Right ventricle myocardium superior (tissue), 1 donor: Measurements from ENCODE around the gene ZNF320. TPM values are rescaled to one million over a fixed set of nuclear protein-coding genes. Genes with fewer than 3 reads are reported as not detected.
A peak's percentile ranks its signal among the peaks of the same experiment; 100 is the strongest.
"Not testable (repeated sequence)": the region's sequence is repeated elsewhere in the genome, so short reads cannot be mapped to it uniquely, and the experiment has no call there.

ENCODE experiments used
- ATAC-seq: fragments of 200-7000 bp; cut with Tn5 transposase; one replicate; pipeline ENCODE4 v1.9.1; 2020; ENCODE audit warnings: mild to moderate bottlenecking; ENCODE audit not compliant: poor library complexity
- DNase-seq: peaks from one replicate; pipeline ENCODE4 v3.0.0-alpha.2; 2020
- intact Hi-C: fragments of 100-400 bp; cut with DNase I; formaldehyde crosslinking; loops from one replicate; pipeline ENCODE4 v1.11.2; 2022
- total RNA-seq: library from RNA; stranded (reverse); fragmentation: NEBNext Ultra II Directional; extraction: Animal tissue kit (Norgen Biotek cat#: 25700); gene quantifications from one replicate; pipeline ENCODE4 v1.2.1, GENCODE V29; 2021
- donor health status: DM: no; HTN: yes; CAD: no; lungs with severe emphysema.

The ZNF320 gene
- total RNA-seq, 1 donor from 2014 or later: 7.7 TPM

DNA sequence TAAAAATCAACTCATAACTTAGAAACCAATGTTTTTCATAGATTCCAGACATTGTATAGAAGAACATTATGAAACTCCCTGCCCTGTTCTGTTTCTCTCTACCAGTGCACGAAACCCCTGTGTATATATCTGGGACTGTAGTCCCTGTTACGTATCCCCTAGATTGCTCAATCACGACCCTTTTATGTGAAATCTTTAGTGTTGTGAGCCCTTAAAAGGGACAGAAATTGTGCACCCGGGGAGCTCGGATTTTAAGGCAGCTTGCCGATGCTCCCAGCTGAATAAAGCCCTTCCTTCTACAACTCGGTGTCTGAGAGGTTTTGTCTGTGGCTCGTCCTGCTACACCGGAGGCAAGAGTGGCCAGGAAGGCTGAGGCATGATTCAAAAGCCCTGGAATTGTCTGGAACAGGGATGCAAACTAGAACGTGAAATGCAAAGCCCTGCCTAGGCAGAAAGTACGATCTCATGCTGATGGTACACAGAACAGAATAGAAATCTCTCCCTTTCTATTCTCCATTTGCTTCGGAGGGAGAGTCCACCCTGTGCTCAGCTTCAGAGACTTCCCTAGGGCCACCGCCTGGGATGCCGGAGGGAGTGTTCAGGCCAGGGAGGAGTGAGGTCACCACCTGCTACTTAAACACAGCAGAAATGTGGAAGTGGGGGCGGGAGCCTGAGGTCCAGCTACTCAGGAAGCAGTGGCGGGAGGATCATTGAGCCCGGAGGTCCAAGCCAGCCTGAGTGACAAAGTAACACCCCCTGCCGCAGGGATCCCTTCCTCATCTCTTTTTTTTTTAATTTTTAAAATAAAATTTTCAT is 26.6 kb upstream of the ZNF320 start:
- peak; percentile 54 for ATAC-seq
- DNase-seq: peak; percentile 72
- intact Hi-C loops: no loop called here

DNA sequence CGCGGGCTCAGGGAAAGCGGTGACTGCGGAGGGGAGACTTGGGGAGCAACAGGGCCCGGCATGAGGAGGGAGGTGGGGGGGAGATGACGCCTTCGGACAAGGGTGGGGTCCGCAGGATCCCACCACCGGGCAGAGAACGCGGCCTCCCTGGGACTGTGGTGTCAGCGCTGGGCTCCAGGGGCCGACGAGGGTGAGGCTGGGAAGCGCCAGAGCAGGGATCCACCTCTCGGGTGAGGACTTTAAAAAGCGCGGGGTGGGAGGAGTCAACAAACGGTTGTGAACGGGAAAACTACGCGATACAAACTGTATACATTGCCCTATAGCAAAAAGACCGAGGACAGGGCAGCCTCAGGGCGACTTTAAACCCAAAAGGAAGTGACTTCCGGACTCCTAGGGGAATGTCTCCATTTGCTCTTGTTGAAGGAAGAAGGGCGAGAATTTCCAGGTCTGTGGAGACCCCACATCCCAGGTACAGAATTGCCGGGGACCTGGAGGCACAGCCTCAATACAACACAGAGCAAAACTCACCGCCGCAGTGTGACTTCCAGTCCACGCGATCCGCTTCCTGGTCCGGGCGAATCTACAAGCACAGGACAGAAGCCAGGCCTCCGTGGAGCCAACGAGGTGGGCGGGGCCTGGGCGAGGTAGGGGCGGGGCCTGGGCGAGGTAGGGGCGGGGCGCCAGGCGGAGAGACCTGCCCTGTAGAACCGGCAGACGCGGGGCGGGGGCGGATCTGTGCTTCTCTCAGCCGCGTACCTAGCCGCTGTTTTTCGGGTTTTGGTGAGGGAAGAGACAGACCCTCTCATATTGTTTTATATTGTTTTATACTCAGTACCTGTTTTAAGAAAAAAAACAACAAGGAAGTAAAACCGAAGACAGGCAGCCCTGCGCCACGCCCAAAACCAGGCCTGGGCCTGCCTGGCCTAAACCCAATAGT is 25.7 kb upstream of the ZNF320 start, which contains the start of gene ZNF888:
TSS of gene ZNF888 (minus strand) at position 588 of the 937 bp plus-strand sequence. CDS start 5,555 bp downstream, outside the sequence.
- ATAC-seq: peak; percentile 100
- DNase-seq: peak; percentile 93
- intact Hi-C loops: no loop called here

DNA sequence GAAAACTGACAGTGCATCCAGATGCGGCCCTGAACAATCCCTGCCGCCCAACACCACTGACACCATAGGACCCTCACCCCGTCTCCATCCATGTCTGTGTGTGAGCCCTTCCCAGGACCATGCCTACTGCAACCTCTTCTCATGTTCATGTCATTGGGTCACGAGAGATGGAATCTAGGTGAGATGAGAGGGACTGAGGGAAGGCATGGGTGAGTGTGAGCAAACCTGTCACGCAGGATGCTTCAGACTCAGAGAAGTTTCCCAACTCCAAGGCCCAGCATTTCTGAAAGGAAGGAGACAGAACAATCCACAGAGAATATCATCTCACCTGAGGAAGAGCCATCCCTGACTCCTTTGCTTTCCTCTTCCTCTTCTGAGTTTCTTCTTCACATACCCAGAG is 20.1 kb upstream of the ZNF320 start:
- ATAC-seq (no peak), DNase-seq (no peak)
- intact Hi-C loops: no loop called here

GRCh38 chr19:52910648-52911047 is 13.2 kb upstream of the ZNF320 start:
- no peak for ATAC-seq
- no peak for DNase-seq
- intact Hi-C loops: no loop called here

- intact Hi-C loops: not testable (repeated sequence)
Observed at GRCh38 chr19:52904052-52904780, 6.8 kb upstream of the ZNF320 start.

GRCh38 chr19:52901842-52902241 is 4.4 kb upstream of the ZNF320 start:
- DNase-seq (no peak), ATAC-seq (no peak)
- intact Hi-C loops: no loop called here

More at GRCh38 chr19:52904052-52904780, 6.8 kb upstream of the ZNF320 start:
- DNase-seq, ATAC-seq: not testable (repeated sequence)

GRCh38 chr19:52898596-52898995 is 1.2 kb upstream of the ZNF320 start:
- ATAC-seq, DNase-seq, intact Hi-C loops: not testable (repeated sequence)

- ATAC-seq: no peak
- intact Hi-C loops: no loop called here
- peak; percentile 46 for DNase-seq
Observed at GRCh38 chr19:52898101-52898500, 666 bp upstream of the ZNF320 start.

DNA sequence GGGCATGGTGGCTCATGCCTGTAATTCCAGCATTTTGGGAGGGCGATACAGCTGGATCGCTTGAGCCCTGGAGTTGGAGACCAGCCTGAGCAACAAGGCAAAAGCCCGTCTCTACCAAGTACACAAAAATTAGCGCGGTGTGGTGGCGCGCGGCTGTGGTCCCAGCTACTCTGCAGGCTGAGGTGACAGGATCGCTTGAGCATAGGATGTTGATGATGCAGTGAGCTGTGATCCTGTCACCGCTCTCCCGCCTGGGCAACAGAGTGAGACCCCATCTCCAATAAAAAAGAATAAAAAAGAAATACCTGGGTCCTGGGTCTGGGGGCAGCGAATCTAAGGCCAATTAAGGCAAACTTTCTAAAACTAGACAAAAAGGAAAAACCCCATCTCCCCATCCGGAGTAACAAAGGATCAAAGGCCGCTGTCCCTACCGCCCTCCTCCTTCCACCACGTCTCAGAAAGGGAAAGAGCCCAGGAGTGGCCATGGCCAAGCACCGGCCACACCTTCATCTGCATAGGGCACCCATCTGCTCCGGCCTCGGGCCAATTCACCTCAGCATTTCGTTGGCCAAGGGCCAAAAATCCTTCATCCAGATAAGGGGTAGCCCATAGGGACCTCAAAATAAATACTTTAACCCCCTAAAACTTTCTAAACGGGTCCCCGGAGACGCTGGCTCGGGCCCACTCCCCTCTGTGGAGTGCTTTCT is 851 bp downstream of the ZNF320 start:
- peak; percentile 50 for ATAC-seq
- DNase-seq: no peak
- intact Hi-C loops: no loop called here

GRCh38 chr19:52891336-52891735 is 6.1 kb downstream of the ZNF320 start:
- no peak for ATAC-seq
- intact Hi-C loops: no loop called here
- DNase-seq: no peak

GRCh38 chr19:52889931-52890330 is 7.5 kb downstream of the ZNF320 start:
- intact Hi-C loops: no loop called here
- no peak for DNase-seq

GRCh38 chr19:52889076-52889475 is 8.4 kb downstream of the ZNF320 start:
- DNase-seq: no peak
- intact Hi-C loops: no loop called here
- no peak for ATAC-seq

More at GRCh38 chr19:52889931-52890330, 7.5 kb downstream of the ZNF320 start:
- ATAC-seq: no peak

GRCh38 chr19:52880895-52881389 is 16.5 kb downstream of the ZNF320 start:
- intact Hi-C loops: no loop called here
- no peak for ATAC-seq

GRCh38 chr19:52872996-52873395 is 24.4 kb downstream of the ZNF320 start:
- DNase-seq, intact Hi-C loops, ATAC-seq: not testable (repeated sequence)

More at GRCh38 chr19:52880895-52881389, 16.5 kb downstream of the ZNF320 start:
- DNase-seq: no peak

DNA sequence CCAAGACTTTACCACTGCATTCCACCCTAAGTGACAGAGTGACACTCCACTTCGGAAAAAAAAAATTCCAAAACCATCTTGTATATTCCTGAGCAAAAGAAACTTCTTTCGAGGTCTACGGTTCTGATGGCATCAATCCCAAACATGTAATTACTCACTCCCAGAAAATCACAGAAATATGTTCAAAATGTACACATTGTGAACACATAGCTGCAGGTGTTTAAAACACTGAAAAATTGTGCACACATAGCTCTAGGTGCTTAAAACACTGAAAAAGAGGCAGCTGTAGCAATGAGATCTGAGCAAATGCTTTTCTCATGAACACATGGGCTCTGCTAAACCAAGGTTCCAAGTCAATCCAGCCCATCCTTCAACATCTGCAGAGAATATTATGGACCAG is 26.0 kb downstream of the ZNF320 start:
- DNase-seq (no peak), ATAC-seq (no peak)
- intact Hi-C loops: no loop called here

DNA sequence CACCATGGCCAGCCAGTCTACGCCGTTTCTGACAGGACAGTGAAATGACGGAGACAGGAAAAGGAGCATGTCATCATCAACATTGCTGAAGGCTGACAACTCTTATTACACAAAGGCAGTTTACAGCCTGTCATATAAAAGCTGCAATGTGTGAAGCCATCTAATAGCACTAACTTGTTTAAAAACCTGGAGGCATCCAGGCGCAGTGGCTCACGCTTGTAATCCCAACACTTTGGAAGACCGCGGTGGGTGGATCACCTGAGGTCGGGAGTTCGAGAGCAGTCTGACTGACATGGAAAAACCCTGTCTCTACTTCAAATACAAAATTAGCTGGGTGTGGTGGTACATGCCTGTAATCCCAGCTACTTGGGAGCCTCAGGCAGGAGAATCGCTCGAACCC is 29.4 kb downstream of the ZNF320 start:
- ATAC-seq, intact Hi-C loops, DNase-seq: not testable (repeated sequence)

GRCh38 chr19:52857378-52858191 is 39.9 kb downstream of the ZNF320 start, which contains the start of gene ZNF468:
TSS of gene ZNF468 (minus strand) at chr19:52857619. CDS start at chr19:52854272, 3,347 bp downstream.
- intact Hi-C loops: not testable (repeated sequence)
- DNase-seq: peak; percentile 78
- ATAC-seq: peak; percentile 100
